SK-N-SH (cell line): ENCODE measurements around the gene SIRT3.

ENCODE experiments used
- EZH2phosphoT487 ChIP-seq: fragments of 200-600 bp; sonication (generic); IDR thresholded peaks from 2 replicates; pipeline ENCODE4 v1.6.1; 2017; ENCODE audit warnings: low read depth, mixed run types, mild to moderate bottlenecking, antibody characterized with exemption, moderate library complexity, borderline replicate concordance
- FOXM1 ChIP-seq: IDR thresholded peaks from 2 replicates; pipeline ENCODE4 v1.4.0; 2012; ENCODE audit warnings: low read depth, mild to moderate bottlenecking
- JUND ChIP-seq: IDR thresholded peaks from 2 replicates; pipeline ENCODE4 v1.4.0; 2012
- MXI1 ChIP-seq: IDR thresholded peaks from 2 replicates; pipeline ENCODE4 v1.6.1; 2012; ENCODE audit warnings: mild to moderate bottlenecking, low read depth, low read length, improper control_type of control experiment
- RCOR1 ChIP-seq: fragments of 150-350 bp; IDR thresholded peaks from 2 replicates; pipeline ENCODE4 v1.6.1; 2017; ENCODE audit warnings: antibody characterized with exemption, low read length
- RXRA ChIP-seq: IDR thresholded peaks from 2 replicates; pipeline ENCODE4 v1.4.0; 2012; ENCODE audit warnings: low read depth, mild to moderate bottlenecking, borderline replicate concordance
- TF ChIP-seq, protein P1 (sequence below): fragments of 200-600 bp; sonication (generic); IDR thresholded peaks from 2 replicates; pipeline ENCODE4 v1.6.1; 2017; ENCODE audit warnings: antibody characterized with exemption, mild to moderate bottlenecking, moderate library complexity

DNA sequence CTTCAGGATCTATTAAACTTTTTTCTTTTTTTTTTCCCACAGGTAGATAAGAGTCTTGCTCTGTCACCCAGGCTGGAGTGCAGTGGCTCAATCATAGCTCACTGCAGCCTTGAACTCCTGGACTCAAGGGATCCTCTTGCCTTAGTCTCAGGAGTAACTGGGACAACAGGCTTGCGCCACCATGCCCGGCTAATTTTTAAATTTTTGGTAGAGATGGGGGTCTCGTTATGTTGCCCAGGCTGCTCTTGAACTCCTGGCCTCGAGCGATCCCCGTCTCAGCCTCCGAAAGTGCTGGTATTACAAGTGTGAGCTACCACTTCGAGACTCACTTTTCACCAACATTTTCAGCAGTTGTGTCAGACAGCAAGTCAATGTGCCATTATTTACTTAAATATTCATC is 962 bp downstream of the SIRT3 start:
- no peak for TF ChIP-seq FOXM1
- TF ChIP-seq, protein P1, sequence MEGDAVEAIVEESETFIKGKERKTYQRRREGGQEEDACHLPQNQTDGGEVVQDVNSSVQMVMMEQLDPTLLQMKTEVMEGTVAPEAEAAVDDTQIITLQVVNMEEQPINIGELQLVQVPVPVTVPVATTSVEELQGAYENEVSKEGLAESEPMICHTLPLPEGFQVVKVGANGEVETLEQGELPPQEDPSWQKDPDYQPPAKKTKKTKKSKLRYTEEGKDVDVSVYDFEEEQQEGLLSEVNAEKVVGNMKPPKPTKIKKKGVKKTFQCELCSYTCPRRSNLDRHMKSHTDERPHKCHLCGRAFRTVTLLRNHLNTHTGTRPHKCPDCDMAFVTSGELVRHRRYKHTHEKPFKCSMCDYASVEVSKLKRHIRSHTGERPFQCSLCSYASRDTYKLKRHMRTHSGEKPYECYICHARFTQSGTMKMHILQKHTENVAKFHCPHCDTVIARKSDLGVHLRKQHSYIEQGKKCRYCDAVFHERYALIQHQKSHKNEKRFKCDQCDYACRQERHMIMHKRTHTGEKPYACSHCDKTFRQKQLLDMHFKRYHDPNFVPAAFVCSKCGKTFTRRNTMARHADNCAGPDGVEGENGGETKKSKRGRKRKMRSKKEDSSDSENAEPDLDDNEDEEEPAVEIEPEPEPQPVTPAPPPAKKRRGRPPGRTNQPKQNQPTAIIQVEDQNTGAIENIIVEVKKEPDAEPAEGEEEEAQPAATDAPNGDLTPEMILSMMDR, result no peak
- TF ChIP-seq EZH2phosphoT487, result no peak
- no peak for TF ChIP-seq RCOR1
- no peak for TF ChIP-seq RXRA
- TF ChIP-seq MXI1, result no peak
- no peak for TF ChIP-seq JUND
